CD4-positive, alpha-beta T cell (primary cell): ENCODE measurements around the gene PIANP. TPM values are rescaled to one million over a fixed set of nuclear protein-coding genes. Genes with fewer than 3 reads are reported as not detected.

Experiments used
- ATAC-seq: fragments of 200-7000 bp; cut with Tn5 transposase; one replicate; pipeline ENCODE4 v1.10.0; 2022; ENCODE audit warnings: mild to moderate bottlenecking; ENCODE audit not compliant: poor library complexity
- CTCF ChIA-PET: fragments of 350-600 bp; sonication (Branson Sonifier 250); formaldehyde crosslinking; loops from one replicate; lab custom pipeline; 2021; ENCODE audit warnings: antibody characterized with exemption, inconsistent platforms; lab: Charles Lee
- POLR2A ChIA-PET: fragments of 350-600 bp; sonication (Branson Sonifier 250); formaldehyde crosslinking; loops from one replicate; lab custom pipeline; 2021; ENCODE audit warnings: antibody characterized with exemption, inconsistent platforms; lab: Charles Lee
- DNase-seq, 14 experiments: peaks; one replicate each; pipeline ENCODE4 v3.0.0-alpha.2; 2013 to 2020; ENCODE audit warnings: mixed read lengths in 2 of 14
- H3K27ac ChIP-seq, 2 donors: one replicate each; pipeline versions ENCODE4 v1.5.1 to v1.7.0; 2013; ENCODE audit warnings: low read length in 2 of 2, low read depth in 1 of 2, mild to moderate bottlenecking in 1 of 2
- H3K27me3 ChIP-seq, 2 experiments: 1 replicate in 1 of 2; 2 replicates in 1 of 2; pipeline versions ENCODE4 v1.6.1 to v1.7.0; 2013; ENCODE audit warnings: low read length in 2 of 2, control low read depth in 1 of 2, mild to moderate bottlenecking in 1 of 2, moderate library complexity in 1 of 2; ENCODE audit not compliant: insufficient read depth in 2 of 2, control insufficient read depth in 1 of 2
- H3K36me3 ChIP-seq: one replicate; pipeline ENCODE4 v1.6.1; 2013; ENCODE audit warnings: low read length, control low read depth; ENCODE audit not compliant: insufficient read depth
- H3K4me1 ChIP-seq: one replicate; pipeline ENCODE4 v1.6.1; 2013; ENCODE audit warnings: low read length, control low read depth; ENCODE audit not compliant: insufficient read depth
- H3K4me3 ChIP-seq: one replicate; pipeline ENCODE4 v1.5.1; 2013; ENCODE audit warnings: mild to moderate bottlenecking, low read length, moderate library complexity
- H3K9me3 ChIP-seq, 2 experiments: 1 replicate in 1 of 2; 2 replicates in 1 of 2; pipeline versions ENCODE4 v1.6.1 to v1.7.0; 2013; ENCODE audit warnings: low read length in 2 of 2, mild to moderate bottlenecking in 2 of 2, control low read depth in 1 of 2, moderate library complexity in 1 of 2; ENCODE audit not compliant: control insufficient read depth in 1 of 2, insufficient read depth in 1 of 2
- H3K27ac Mint-ChIP-seq: one replicate; pipeline ENCODE4 v1.8.0; 2020; ENCODE audit warnings: mixed read lengths
- H3K27me3 Mint-ChIP-seq: one replicate; pipeline ENCODE4 v1.8.0; 2021; ENCODE audit warnings: mixed read lengths
- H3K36me3 Mint-ChIP-seq: one replicate; pipeline ENCODE4 v1.8.0; 2021; ENCODE audit warnings: low read depth, mixed read lengths
- H3K4me1 Mint-ChIP-seq: one replicate; pipeline ENCODE4 v1.8.0; 2021; ENCODE audit warnings: low read depth, mixed read lengths
- H3K4me3 Mint-ChIP-seq: one replicate; pipeline ENCODE4 v1.8.0; 2020; ENCODE audit warnings: mild to moderate bottlenecking, mixed read lengths
- H3K9me3 Mint-ChIP-seq: one replicate; pipeline ENCODE4 v1.8.0; 2020; ENCODE audit warnings: mixed read lengths
- intact Hi-C, 2 experiments: fragments of 100-400 bp; cut with DNase I in 1 of 2; cut with micrococcal nuclease in 1 of 2; formaldehyde crosslinking; loops; one replicate each; pipeline versions ENCODE4 v1.15.1 to v1.9.0; 2023 to 2025; cut with DNase I, micrococcal nuclease
- total RNA-seq, 174 experiments: library from RNA in 2 of 174; stranded (reverse) in 2 of 174; gene quantifications; one replicate each; pipeline ENCODE4 v1.2.3 and lab custom pipeline; 2021 to 2026
- TF ChIP-seq, protein P1 (sequence below): fragments of 200-600 bp; IDR thresholded peaks from one replicate; pipeline ENCODE4 v1.8.0; 2022; ENCODE audit warnings: antibody characterized with exemption, mild to moderate bottlenecking

Gene PIANP
- total RNA-seq, 2 experiments from 2014 or later = 0.87 to 0.99 TPM

DNA sequence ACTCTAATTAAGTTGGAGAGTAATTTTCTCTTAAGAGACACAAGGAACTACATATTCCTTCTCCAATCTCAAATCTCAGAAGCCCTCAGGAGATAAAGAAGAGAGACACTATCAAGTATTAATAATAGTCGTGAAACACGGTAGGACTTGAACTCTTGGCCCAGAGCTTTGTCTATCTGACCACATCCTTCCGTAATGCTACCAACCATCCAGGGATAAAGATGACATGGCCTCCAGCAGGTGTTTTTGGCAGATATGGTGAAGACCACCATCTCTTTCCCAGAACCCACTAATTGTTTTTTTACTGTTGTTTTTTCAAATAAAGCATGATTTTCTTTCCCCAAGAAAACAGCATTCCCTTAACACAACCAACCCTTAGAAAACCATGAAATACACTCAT lies 14.8 kb downstream of the PIANP start:
- DNase-seq (no peak), ATAC-seq (no peak)
- peaks cover 47% of the 10 kb centered on the region for H3K4me1 ChIP-seq
- H3K4me3 ChIP-seq = no peak overlapping the region
- H3K4me1 Mint-ChIP-seq = peaks cover 67% of the 10 kb centered on the region
- H3K9me3 Mint-ChIP-seq = no peaks in the 10 kb centered on the region
- no peaks in the 10 kb centered on the region for H3K9me3 ChIP-seq
- H3K27me3 ChIP-seq = no peaks in the 10 kb centered on the region
- peaks cover 29% of the 10 kb centered on the region for H3K36me3 ChIP-seq
- ChIA-PET CTCF (interaction anchor here (0.7 to 1.5 kb wide), 2 partner anchors 132 to 184 kb away, joined by 3 to 7 read pairs; no protein-coding TSS in a partner anchor), POLR2A (no interaction called here)
- H3K27ac ChIP-seq = no peak overlapping the region
- intact Hi-C loops = loop anchor here (2.0 to 5.0 kb wide), 2 partner anchors 67 to 119 kb away; partner anchors contain the start of gene NOP2 (in 2 of the 2)
- peak overlapping the region; percentile 93 for H3K27ac Mint-ChIP-seq
- H3K4me3 Mint-ChIP-seq = peak overlapping the region; percentile 89
- peaks cover 60% of the 10 kb centered on the region for H3K36me3 Mint-ChIP-seq
- H3K27me3 Mint-ChIP-seq = no peaks in the 10 kb centered on the region
- TF ChIP-seq, protein P1, sequence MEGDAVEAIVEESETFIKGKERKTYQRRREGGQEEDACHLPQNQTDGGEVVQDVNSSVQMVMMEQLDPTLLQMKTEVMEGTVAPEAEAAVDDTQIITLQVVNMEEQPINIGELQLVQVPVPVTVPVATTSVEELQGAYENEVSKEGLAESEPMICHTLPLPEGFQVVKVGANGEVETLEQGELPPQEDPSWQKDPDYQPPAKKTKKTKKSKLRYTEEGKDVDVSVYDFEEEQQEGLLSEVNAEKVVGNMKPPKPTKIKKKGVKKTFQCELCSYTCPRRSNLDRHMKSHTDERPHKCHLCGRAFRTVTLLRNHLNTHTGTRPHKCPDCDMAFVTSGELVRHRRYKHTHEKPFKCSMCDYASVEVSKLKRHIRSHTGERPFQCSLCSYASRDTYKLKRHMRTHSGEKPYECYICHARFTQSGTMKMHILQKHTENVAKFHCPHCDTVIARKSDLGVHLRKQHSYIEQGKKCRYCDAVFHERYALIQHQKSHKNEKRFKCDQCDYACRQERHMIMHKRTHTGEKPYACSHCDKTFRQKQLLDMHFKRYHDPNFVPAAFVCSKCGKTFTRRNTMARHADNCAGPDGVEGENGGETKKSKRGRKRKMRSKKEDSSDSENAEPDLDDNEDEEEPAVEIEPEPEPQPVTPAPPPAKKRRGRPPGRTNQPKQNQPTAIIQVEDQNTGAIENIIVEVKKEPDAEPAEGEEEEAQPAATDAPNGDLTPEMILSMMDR = no peak

DNA sequence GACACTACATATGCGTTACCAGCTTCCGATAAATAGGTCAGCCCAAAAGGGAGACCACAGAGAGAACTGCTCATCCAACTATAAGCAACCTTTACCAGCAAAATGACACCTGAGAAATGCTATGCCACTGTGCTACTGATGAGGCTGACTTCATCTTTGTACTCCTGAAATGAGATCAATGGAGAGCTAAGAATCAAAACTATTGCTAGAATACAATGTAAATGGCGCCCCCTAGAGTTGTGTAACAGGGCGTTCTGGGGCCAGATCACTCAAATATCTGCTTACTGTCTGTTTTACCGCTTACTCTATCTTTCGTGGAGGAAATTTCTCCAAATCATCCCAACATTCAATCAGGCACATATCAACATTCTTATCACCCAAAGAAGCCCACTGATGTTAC lies 16.0 kb downstream of the PIANP start:
- Mint-ChIP-seq H3K9me3 (no peaks in the 10 kb centered on the region), H3K36me3 (peaks cover 66% of the 10 kb centered on the region), H3K4me1 (peaks cover 60% of the 10 kb centered on the region), H3K4me3 (peak overlapping the region; percentile 22), H3K27ac (peak overlapping the region; percentile 50), H3K27me3 (no peaks in the 10 kb centered on the region)
- H3K27ac ChIP-seq = peak overlapping the region in 1 of 2 donors; percentile 32
- no peaks in the 10 kb centered on the region for H3K27me3 ChIP-seq
- ChIA-PET CTCF (interaction anchor here (0.5 to 1.5 kb wide), 13 partner anchors 21 to 167 kb away, joined by 3 to 7 read pairs (median 3); partner anchors contain the start of genes CDCA3, COPS7A, MLF2 and USP5), POLR2A (interaction anchor here (1.0 kb wide), 1 partner anchor 21 kb away, joined by 3 read pairs; no protein-coding TSS in a partner anchor)
- ATAC-seq (no peak), DNase-seq (peak in 6 of 14 experiments; percentile 13 to 74 (median 58))
- TF ChIP-seq, protein P1 = peak; percentile 60
- no peaks in the 10 kb centered on the region for H3K9me3 ChIP-seq
- peaks cover 41% of the 10 kb centered on the region for H3K36me3 ChIP-seq
- peaks cover 38% of the 10 kb centered on the region for H3K4me1 ChIP-seq
- H3K4me3 ChIP-seq = no peak overlapping the region
- intact Hi-C loops = loop anchor here (2.0 to 5.0 kb wide), 2 partner anchors 66 to 117 kb away; partner anchors contain the start of gene NOP2 (in 2 of the 2)

DNA sequence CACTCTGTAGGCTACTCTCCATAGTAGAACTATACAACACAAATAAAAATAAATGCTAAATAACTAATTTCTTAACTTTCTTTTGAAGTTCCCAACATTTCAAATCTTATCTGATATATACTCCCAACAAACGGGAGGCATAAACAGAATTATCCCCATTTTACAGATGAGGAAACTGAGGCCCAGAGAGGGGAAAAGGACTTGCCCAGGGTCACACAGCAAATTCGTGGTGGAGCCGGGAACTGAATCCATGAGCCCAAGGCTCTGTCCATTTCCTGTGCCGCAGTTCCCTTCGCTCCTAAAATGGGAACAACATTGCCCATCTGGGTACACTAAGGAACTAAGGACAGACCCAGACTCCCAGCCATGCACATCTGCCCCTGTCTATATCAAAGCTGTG lies 23.7 kb downstream of the PIANP start:
- POLR2A ChIA-PET = interaction anchor here (1.6 kb wide), 1 partner anchor 12 kb away, joined by 4 read pairs; the partner anchor contains the start of gene ZNF384

More for the DNA sequence above, 23.7 kb downstream of the PIANP start:
- CTCF ChIA-PET = no interaction called here
- Histone ChIP-seq H3K9me3 (no peaks in the 10 kb centered on the region), H3K4me1 (no peaks in the 10 kb centered on the region), H3K4me3 (no peak overlapping the region), H3K27me3 (no peaks in the 10 kb centered on the region), H3K36me3 (peaks cover 98% of the 10 kb centered on the region), H3K27ac (no peak overlapping the region)
- TF ChIP-seq, protein P1 = no peak
- intact Hi-C loops = no loop called here
- no peak for DNase-seq
- no peaks in the 10 kb centered on the region for H3K9me3 Mint-ChIP-seq
- H3K36me3 Mint-ChIP-seq = peaks cover 93% of the 10 kb centered on the region
- H3K4me1 Mint-ChIP-seq = peaks cover 3% of the 10 kb centered on the region
- H3K27ac Mint-ChIP-seq = no peak overlapping the region
- H3K4me3 Mint-ChIP-seq = no peak overlapping the region
- H3K27me3 Mint-ChIP-seq = no peaks in the 10 kb centered on the region
- ATAC-seq = no peak
